Fibroblast of pulmonary artery (primary cell): ENCODE data around the gene CDC25B.

ENCODE experiments used
- DNase-seq: peaks from one replicate; pipeline ENCODE4 v3.0.0-alpha.2; 2010; ENCODE audit warnings: low read depth
- H3K4me3 ChIP-seq: replicated peaks from 2 replicates; pipeline ENCODE4 v1.5.1; 2011; ENCODE audit warnings: low read depth, mild to moderate bottlenecking, control low read depth, low read length, moderate library complexity
- CTCF ChIP-seq: IDR thresholded peaks from 2 replicates; pipeline ENCODE4 v1.5.1; 2011; ENCODE audit warnings: mild to moderate bottlenecking, control low read depth, low read length, inconsistent platforms; ENCODE audit errors: missing control alignments

Gene CDC25B

DNA sequence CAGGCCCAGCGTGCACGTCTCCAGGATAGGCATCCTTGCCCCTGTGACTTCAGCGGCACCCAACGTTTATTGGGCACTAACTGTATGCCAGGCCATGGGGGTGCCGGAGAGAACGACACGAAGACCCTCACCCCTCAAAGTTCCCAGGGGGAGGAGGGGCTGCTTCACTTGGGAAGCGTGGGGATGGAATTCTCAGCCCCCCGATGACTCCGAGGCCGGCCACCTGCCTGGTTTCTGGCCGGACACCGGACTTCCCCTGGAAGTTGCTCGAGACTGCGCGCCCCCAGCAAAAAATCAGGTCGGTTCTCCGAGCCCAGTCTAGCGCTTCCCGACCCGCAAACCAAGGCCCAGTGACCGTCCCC is 50.2 kb downstream of the CDC25B start:
- no peak for DNase-seq

GRCh38 chr20:3846740-3847428 is 50.8 kb downstream of the CDC25B start, which contains the start of gene MAVS:
TSS of gene MAVS (plus strand) at chr20:3846834. CDS start at chr20:3854625, 7,791 bp downstream.
- peak within 1 kb of the TSS; percentile 89 for H3K4me3 ChIP-seq
- TF ChIP-seq CTCF, result no peak
- peak; percentile 74 for DNase-seq

More for the DNA sequence above, 50.2 kb downstream of the CDC25B start:
- no peak for TF ChIP-seq CTCF
- peak overlapping the region; percentile 89 for H3K4me3 ChIP-seq

DNA sequence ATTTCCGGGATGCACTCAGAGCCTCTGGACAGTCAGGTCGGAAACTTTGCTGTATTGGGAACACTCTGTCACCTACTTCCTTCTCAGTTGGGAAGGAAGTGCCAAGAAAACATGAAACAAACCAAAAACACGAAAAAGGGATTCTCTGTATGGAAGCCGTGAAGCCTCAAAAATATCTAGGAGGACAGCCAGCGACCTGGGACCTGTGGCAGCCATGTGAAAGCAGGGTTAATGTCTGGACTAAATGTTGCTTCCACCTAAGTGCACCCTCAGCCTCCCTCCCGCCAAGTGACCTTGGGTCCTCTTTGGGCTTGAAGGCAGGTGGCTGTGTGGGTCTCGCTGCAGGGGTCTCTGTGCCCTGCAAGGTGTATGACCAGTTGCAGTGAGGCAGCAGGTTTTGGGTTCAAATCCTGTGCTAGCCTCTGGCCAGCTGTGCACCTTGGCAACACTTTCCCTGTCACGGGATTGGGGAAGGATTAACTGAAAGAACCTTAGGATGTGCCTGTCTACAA is 51.4 kb downstream of the CDC25B start:
- no peak for TF ChIP-seq CTCF
- DNase-seq, result peak; percentile 14
- peak overlapping the region; percentile 89 for H3K4me3 ChIP-seq

DNA sequence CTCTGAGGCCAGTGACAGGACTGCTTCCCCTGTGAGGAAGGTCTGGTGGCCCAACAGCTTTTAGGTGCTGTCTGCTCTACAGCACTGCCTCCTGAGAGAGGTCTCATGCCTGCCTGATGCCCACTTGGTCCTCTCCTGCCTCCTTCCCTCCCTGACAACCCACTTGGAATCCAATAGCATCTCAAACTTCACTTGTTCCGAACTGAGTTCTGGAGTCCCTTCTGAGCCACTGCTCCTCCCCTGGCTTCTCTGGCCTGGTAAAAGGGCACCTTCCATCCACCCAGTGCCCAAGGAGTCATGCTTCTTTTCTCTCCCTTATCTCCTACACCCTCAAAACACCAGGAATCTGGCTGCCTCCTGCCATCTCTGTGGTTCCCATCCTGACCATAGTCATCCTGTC is 52.5 kb downstream of the CDC25B start:
- no peak overlapping the region for H3K4me3 ChIP-seq
- DNase-seq, result no peak
- no peak for TF ChIP-seq CTCF

DNA sequence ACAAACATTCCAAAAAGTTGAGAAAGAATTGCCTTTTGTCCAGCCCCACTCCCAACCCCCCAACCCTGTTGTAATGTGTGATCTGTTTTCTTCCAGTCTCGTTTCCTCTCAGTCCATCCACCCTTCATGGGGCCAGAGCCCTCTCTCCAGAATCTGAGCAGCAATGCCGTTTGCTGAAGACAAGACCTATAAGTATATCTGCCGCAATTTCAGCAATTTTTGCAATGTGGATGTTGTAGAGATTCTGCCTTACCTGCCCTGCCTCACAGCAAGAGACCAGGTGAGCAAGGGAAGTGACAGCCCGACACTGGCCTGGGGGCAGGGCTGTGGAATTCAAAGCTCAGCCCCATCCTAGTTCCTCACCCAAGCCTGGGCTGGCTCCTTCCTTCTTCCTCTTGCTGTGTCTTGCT is 58.4 kb downstream of the CDC25B start:
- no peak for TF ChIP-seq CTCF
- H3K4me3 ChIP-seq, result no peak overlapping the region
- no peak for DNase-seq
